ENCODE measurements around the gene FH. TPM values are rescaled to one million over a fixed set of nuclear protein-coding genes. Genes with fewer than 3 reads are reported as not detected.
A peak's percentile ranks its signal among the peaks of the same experiment; 100 is the strongest.

Gene FH
- total and polyA plus RNA-seq, 2 of the 13 experiments (the other 11 are each of a cell fraction or from before 2014, with no cell fraction given): 39.2 to 152 TPM

DNA sequence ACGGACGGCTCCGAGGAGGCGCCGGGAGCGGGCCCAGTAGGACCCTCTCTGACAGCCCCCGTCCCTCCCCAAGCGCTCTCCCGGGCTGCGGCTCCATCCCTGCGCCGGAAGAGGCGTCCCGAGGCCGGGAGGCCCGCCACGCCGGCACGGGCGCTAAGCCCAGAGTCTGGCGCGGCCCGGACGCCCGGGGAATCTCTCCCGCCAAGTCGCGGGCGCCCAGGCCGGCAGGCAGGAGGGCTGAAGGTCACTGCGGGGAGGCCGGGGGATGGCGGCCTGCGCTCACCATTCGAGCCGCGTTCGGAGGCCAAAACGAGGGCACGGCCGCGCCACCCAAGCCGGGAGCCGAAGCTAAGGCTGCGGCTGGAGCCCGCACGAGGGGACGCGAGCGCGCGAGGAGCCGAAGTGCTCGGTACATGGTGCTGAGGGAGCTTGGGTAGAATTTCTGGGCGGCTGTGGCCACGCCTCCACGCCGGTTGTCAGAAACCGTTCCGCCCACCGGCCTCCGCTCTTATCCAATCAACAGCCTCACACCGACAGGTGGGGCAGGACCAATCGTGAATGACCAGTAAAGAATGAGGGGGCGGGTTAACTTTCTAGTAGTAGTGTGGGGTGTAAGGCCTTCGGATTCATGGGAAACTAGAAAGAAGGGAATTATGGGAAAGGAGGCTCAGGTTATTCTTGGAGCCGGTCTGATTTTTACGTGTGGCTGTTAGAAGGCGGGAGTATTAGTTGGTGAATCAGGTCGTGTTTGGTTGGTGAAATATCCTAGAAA, at the start of gene FH (continued):
- TF ChIP-seq, protein P1, sequence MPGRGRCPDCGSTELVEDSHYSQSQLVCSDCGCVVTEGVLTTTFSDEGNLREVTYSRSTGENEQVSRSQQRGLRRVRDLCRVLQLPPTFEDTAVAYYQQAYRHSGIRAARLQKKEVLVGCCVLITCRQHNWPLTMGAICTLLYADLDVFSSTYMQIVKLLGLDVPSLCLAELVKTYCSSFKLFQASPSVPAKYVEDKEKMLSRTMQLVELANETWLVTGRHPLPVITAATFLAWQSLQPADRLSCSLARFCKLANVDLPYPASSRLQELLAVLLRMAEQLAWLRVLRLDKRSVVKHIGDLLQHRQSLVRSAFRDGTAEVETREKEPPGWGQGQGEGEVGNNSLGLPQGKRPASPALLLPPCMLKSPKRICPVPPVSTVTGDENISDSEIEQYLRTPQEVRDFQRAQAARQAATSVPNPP (CRISPR knock-in tag; IDR thresholded peaks at IDR 0.05): no peak
- no peak for TF ChIP-seq ZNF710 (CRISPR knock-in tag; IDR thresholded peaks at IDR 0.05; ENCODE audit: borderline replicate concordance)
- peak; percentile 76; the same call in 1 of the 2 replicates for TF ChIP-seq ZNF800 (CRISPR knock-in tag; IDR thresholded peaks at IDR 0.05)
- no peak for TF ChIP-seq ZNF878 (CRISPR knock-in tag; IDR thresholded peaks at IDR 0.05)
- TF ChIP-seq ZZZ3 (CRISPR knock-in tag; IDR thresholded peaks at IDR 0.05; ENCODE audit: borderline replicate concordance): peak; percentile 48; the same call in 1 of the 2 replicates
- TF ChIP-seq TP53 (CRISPR knock-in tag; conservative IDR thresholded peaks at IDR 0.05): no peak; the same call in 1 of the 2 replicates
- 0 out of 2 replicates have a peak, but pooled peaks have one; percentile 57 for TF ChIP-seq ZNF225 (CRISPR knock-in tag; IDR thresholded peaks at IDR 0.05)
- peak; percentile 86; the same call in 1 of the 2 replicates for TF ChIP-seq WIZ (CRISPR knock-in tag; IDR thresholded peaks at IDR 0.05)
- TF ChIP-seq, protein P2, sequence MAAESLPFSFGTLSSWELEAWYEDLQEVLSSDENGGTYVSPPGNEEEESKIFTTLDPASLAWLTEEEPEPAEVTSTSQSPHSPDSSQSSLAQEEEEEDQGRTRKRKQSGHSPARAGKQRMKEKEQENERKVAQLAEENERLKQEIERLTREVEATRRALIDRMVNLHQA (CRISPR knock-in tag; IDR thresholded peaks at IDR 0.05): no peak
- peak; percentile 83 for TF ChIP-seq THAP11 (CRISPR knock-in tag; IDR thresholded peaks at IDR 0.05)
- no peak for TF ChIP-seq HMG20B (CRISPR knock-in tag; conservative IDR thresholded peaks at IDR 0.05)
- TF ChIP-seq ZNF230 (CRISPR knock-in tag; IDR thresholded peaks at IDR 0.05): no peak
- no peak for TF ChIP-seq ZNF180 (CRISPR knock-in tag; IDR thresholded peaks at IDR 0.05; ENCODE audit: borderline replicate concordance, low read depth)
- peak; percentile 49 for TF ChIP-seq HDAC2 (CRISPR knock-in tag; IDR thresholded peaks at IDR 0.05)
- TF ChIP-seq RARG (CRISPR knock-in tag; IDR thresholded peaks at IDR 0.05; ENCODE audit: low read depth): no peak
- TF ChIP-seq, protein P3, sequence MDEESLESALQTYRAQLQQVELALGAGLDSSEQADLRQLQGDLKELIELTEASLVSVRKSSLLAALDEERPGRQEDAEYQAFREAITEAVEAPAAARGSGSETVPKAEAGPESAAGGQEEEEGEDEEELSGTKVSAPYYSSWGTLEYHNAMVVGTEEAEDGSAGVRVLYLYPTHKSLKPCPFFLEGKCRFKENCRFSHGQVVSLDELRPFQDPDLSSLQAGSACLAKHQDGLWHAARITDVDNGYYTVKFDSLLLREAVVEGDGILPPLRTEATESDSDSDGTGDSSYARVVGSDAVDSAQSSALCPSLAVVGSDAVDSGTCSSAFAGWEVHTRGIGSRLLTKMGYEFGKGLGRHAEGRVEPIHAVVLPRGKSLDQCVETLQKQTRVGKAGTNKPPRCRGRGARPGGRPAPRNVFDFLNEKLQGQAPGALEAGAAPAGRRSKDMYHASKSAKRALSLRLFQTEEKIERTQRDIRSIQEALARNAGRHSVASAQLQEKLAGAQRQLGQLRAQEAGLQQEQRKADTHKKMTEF (CRISPR knock-in tag; IDR thresholded peaks at IDR 0.05): peak; percentile 82
- TF ChIP-seq HOMEZ (CRISPR knock-in tag; IDR thresholded peaks at IDR 0.05; ENCODE audit: low read depth): peak; percentile 98
- TF ChIP-seq RFX3 (CRISPR knock-in tag; IDR thresholded peaks at IDR 0.05): no peak
- TF ChIP-seq FOXA3 (CRISPR knock-in tag; IDR thresholded peaks at IDR 0.05): peak; percentile 40
- no peak for TF ChIP-seq ZNF879 (CRISPR knock-in tag; IDR thresholded peaks at IDR 0.05)
- no peak for TF ChIP-seq HOXA7 (CRISPR knock-in tag; IDR thresholded peaks at IDR 0.05)
- TF ChIP-seq TMF1 (CRISPR knock-in tag; IDR thresholded peaks at IDR 0.05; ENCODE audit: low read depth): no peak
